Measurements from ENCODE around the gene FNIP1. TPM values are rescaled to one million over a fixed set of nuclear protein-coding genes. Genes with fewer than 3 reads are reported as not detected.

Gene FNIP1
- total and polyA plus RNA-seq, 2 of the 8 experiments (the other 6 are each of a cell fraction or from before 2014, with no cell fraction given): 3.5 to 17.3 TPM

DNA sequence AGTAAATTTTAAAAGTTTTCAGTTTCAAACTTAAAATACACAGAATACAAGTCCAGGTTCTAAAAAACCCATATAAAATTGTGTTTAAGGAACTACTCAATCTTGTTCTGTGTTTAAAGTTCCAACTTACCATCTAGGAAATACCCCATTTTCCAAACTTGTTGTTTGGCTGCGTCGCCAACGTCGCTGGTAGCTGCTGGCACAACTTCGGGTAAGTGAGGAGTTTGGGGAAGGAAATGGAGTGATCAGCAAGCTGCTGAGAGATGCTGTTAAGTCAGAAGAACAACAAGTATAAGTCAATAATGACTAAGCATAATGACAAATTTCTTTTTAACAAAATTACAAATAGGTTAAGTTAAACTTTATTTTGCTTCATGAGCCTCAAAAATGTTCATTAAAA, 90.5 kb downstream of the FNIP1 start (continued):
- no peak for TF ChIP-seq CHD7 (IDR thresholded peaks at IDR 0.05; ENCODE audit: insufficient replicate concordance, low read length)
- no peak for TF ChIP-seq CHD2 (IDR thresholded peaks at IDR 0.05; ENCODE audit: low read length)
- TF ChIP-seq ATF3 (IDR thresholded peaks at IDR 0.05; ENCODE audit: insufficient read depth, low read depth, low read length): no peak
- TF ChIP-seq KDM5A (IDR thresholded peaks at IDR 0.05; ENCODE audit: low read length): no peak
- TF ChIP-seq BACH1 (IDR thresholded peaks at IDR 0.05; ENCODE audit: low read length): no peak
- no peak for TF ChIP-seq SAP30 (IDR thresholded peaks at IDR 0.05; ENCODE audit: insufficient read depth, insufficient replicate concordance, low read length)
- TF ChIP-seq SIN3A (conservative IDR thresholded peaks at IDR 0.05 in 1 of 2, IDR thresholded peaks at IDR 0.05 in 1 of 2; ENCODE audit: low read depth in 1 of 2, low read length in 2 of 2): no peak
